Osteocyte (in vitro differentiated cells): ENCODE data around the gene TLE2. TPM values are rescaled to one million over a fixed set of nuclear protein-coding genes. Genes with fewer than 3 reads are reported as not detected.

Experiments used
- DNase-seq: peaks from one replicate; pipeline ENCODE4 v3.0.0; 2021; ENCODE audit warnings: mixed read lengths; ENCODE audit not compliant: unreplicated experiment; ENCODE audit errors: extremely low spot score
- H3K27ac Mint-ChIP-seq: one replicate; pipeline ENCODE4 v1.8.0; 2021; ENCODE audit warnings: mild to moderate bottlenecking, mixed read lengths; ENCODE audit not compliant: unreplicated experiment
- H3K27me3 Mint-ChIP-seq: one replicate; pipeline ENCODE4 v1.8.0; 2021; ENCODE audit warnings: mixed read lengths; ENCODE audit not compliant: unreplicated experiment
- H3K36me3 Mint-ChIP-seq: one replicate; pipeline ENCODE4 v1.8.0; 2021; ENCODE audit warnings: mixed read lengths; ENCODE audit not compliant: unreplicated experiment
- H3K4me1 Mint-ChIP-seq: one replicate; pipeline ENCODE4 v1.8.0; 2021; ENCODE audit warnings: mixed read lengths; ENCODE audit not compliant: unreplicated experiment
- H3K4me3 Mint-ChIP-seq: one replicate; pipeline ENCODE4 v1.8.0; 2021; ENCODE audit warnings: mild to moderate bottlenecking, moderate library complexity, mixed read lengths; ENCODE audit not compliant: unreplicated experiment
- H3K9me3 Mint-ChIP-seq: one replicate; pipeline ENCODE4 v1.8.0; 2021; ENCODE audit warnings: mixed read lengths; ENCODE audit not compliant: unreplicated experiment
- CTCF ChIP-seq: fragments of 200-600 bp; sonication (generic); IDR thresholded peaks from 2 replicates; pipeline ENCODE4 v1.5.0; 2021; ENCODE audit warnings: antibody characterized with exemption, mild to moderate bottlenecking, moderate library complexity
- total RNA-seq: library from RNA; stranded (reverse); gene quantifications from 2 replicates; pipeline ENCODE4 v1.2.1, GENCODE V29; 2021

Gene TLE2
- total RNA-seq, 1 donor from 2014 or later, result 13.2 TPM

- Mint-ChIP-seq H3K27me3 (no peaks in the 10 kb centered on the region), H3K27ac (peak overlapping the region; percentile 34), H3K36me3 (no peaks in the 10 kb centered on the region), H3K4me3 (no peak overlapping the region), H3K9me3 (no peaks in the 10 kb centered on the region), H3K4me1 (peaks cover 8% of the 10 kb centered on the region)
- DNase-seq, result no peak
- TF ChIP-seq CTCF, result no peak
Observed at GRCh38 chr19:3049089-3049488, 20.0 kb upstream of the TLE2 start.

GRCh38 chr19:3048190-3048533 is 19.1 kb upstream of the TLE2 start:
- no peaks in the 10 kb centered on the region for H3K27me3 Mint-ChIP-seq
- no peaks in the 10 kb centered on the region for H3K9me3 Mint-ChIP-seq
- no peak for DNase-seq
- H3K27ac Mint-ChIP-seq, result no peak overlapping the region
- H3K4me1 Mint-ChIP-seq, result peaks cover 8% of the 10 kb centered on the region
- H3K4me3 Mint-ChIP-seq, result no peak overlapping the region
- H3K36me3 Mint-ChIP-seq, result no peaks in the 10 kb centered on the region
- no peak for TF ChIP-seq CTCF

- Mint-ChIP-seq H3K4me1 (peaks cover 8% of the 10 kb centered on the region), H3K27ac (no peak overlapping the region), H3K4me3 (peak overlapping the region; percentile 75), H3K36me3 (no peaks in the 10 kb centered on the region), H3K27me3 (no peaks in the 10 kb centered on the region), H3K9me3 (no peaks in the 10 kb centered on the region)
- TF ChIP-seq CTCF, result no peak
- DNase-seq, result no peak
Observed at GRCh38 chr19:3047496-3048189, 18.6 kb upstream of the TLE2 start.

GRCh38 chr19:3046698-3047495 is 17.8 kb upstream of the TLE2 start:
- DNase-seq, result no peak
- Mint-ChIP-seq H3K4me3 (peak overlapping the region; percentile 75), H3K9me3 (no peaks in the 10 kb centered on the region), H3K4me1 (peaks cover 8% of the 10 kb centered on the region), H3K27ac (no peak overlapping the region), H3K27me3 (no peaks in the 10 kb centered on the region), H3K36me3 (no peaks in the 10 kb centered on the region)
- TF ChIP-seq CTCF, result no peak

GRCh38 chr19:3045885-3046697 is 17.0 kb upstream of the TLE2 start:
- Mint-ChIP-seq H3K4me1 (peaks cover 8% of the 10 kb centered on the region), H3K27me3 (no peaks in the 10 kb centered on the region), H3K9me3 (no peaks in the 10 kb centered on the region), H3K36me3 (no peaks in the 10 kb centered on the region), H3K4me3 (no peak overlapping the region), H3K27ac (no peak overlapping the region)
- no peak for DNase-seq
- no peak for TF ChIP-seq CTCF
